Stimulated activated CD4-positive, alpha-beta T cell treated with anti-CD3 and anti-CD28 coated beads, Interleukin-12 subunit alpha, Interleukin-12 subunit beta, amount 100 ng/mL, for 4 hours (primary cell): ENCODE results near the gene DCTD.

Source experiments
- DNase-seq: peaks from one replicate; pipeline ENCODE4 v3.0.0-alpha.2; 2020

Gene DCTD

DNA sequence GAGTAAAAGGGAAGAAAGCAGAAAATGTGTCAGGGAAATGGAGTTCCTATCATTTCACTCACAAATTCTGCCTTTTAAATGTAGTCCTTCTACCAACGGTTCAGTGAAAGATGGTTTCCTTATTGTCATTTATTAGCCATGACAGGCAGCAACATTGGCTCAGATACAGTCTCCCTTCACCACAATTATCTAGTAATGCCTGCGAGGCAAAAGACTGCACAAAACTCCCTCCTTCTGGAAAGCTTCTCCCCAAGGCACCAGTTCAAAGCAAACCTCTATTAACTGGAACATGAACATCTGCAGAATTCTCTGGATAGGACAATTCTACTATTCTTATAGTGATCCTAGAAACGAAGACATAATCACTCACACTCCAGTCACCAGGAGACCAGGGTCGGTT, 28.3 kb downstream of the DCTD start:
- no peak for DNase-seq

DNA sequence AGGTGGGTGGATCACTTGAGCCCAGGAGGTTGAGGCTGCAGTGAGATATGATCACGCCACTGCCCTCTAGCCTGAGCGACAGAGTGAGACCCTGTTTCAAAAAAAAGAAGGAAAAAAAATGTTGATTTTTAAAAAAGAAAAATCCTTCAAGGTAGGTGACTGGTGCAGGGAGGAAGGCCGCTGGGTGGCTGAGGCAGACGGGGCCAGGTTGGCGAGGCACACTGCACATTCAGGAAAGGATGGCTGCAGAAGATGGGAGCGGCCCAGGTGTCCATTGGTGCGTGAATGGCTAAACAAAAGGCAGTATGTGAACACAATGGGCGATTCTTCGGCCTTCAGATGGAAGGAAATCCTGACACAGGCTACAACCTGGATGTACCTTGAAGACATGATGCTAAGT, 30.4 kb downstream of the DCTD start:
- no peak for DNase-seq

DNA sequence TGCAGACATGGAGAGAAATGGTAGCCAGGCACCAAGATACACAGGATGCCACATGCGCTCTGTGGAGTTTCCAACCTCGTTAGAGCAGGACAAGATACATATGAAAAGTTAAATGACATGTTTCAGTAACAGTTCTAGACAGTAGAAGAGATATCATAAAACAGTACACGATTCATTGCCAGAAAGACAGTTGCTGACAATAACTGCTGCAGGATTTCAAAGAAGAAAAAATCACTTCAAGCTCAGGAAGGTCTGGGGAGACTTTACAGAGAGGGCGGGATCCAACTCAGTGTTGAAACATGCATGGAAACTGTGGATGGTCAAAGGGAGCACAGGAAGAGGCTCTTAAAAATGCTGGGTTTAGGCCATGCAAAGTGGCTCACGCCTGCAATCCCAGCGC, 31.0 kb downstream of the DCTD start:
- no peak for DNase-seq

DNA sequence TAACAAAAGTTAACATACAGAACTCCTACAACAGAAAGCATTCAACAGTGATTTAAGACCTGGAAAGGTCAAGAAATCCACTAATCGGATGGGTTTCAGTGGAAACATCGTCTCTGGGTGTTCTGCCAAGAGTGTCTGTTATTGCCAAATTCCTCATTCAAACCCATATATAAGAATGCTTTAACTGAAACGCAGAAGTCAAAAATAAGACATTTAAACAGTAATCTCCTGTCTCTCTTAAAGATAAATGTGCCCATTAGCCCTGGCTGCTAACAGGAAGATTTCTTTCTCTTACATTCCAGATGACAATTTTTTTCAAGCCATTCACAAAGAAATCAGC, 31.5 kb downstream of the DCTD start:
- no peak for DNase-seq

DNA sequence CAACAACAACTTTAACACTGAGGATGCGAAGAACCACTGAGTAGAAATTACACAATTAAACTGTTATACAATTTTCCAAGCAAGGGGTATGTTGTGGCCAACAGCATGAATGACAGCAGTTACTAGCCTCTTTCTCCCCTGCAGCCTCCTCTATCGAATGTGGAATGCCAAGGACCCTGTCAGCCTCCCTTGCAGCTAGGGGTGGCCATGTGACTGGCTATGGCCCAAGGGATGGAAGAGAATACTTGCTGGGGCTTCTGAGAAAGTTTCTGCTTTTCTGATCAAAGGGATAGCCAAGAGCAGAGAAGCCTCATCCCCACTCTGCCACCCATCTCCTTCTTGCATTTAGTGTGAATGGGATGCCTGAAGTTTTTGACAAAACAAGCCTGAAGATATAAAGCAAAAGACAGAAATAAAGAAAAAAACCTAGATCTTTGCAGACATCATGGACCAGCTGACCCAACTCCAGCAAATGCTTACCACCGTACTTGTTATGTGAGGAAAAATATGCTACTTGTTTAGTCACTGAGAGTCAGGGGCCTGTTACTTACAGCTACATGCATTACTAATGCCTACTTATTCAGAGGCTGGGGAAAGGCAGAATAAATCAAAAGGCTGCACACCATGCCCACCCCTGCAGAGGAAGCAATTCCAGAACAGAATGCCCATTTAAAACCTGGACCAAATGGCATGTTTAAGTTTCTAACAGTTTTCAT, 32.0 kb downstream of the DCTD start:
- no peak for DNase-seq

DNA sequence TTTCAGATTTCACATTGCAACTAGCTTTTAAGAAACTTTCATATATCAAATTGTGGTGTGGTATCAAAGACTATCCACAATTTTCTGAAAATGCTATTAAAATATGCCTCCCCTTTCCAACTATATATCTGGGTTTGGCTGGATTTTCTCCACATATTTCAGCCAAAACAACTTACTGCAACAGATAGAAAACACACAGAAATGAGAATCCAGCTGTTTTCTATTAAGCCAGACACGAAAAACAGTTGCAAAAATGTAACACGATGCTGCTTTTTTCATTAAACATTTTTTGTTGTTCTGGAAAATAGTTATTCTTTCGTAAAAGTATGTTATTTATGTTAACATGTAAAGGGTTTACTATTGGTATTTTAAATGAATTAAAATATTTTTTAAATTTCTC, 33.1 kb downstream of the DCTD start:
- no peak for DNase-seq

DNA sequence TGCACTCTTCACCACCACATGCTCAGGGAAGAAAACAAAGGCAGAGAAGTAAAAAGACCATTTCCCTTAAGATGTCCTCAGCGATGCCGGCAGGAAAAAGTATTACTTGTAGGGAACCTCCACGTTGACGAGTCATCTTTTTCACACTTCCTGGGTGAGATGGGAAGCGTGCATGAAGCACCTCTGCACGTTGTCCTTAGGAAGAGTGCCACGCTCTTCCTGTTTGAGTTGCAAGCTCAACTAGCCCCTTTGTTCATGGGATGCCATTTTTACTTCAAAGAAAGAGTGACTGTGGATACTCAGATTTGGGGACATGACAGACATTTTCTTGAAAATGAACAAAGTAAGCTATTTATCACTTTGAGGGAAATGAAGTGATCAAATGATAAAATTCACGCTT, 33.8 kb downstream of the DCTD start:
- no peak for DNase-seq

DNA sequence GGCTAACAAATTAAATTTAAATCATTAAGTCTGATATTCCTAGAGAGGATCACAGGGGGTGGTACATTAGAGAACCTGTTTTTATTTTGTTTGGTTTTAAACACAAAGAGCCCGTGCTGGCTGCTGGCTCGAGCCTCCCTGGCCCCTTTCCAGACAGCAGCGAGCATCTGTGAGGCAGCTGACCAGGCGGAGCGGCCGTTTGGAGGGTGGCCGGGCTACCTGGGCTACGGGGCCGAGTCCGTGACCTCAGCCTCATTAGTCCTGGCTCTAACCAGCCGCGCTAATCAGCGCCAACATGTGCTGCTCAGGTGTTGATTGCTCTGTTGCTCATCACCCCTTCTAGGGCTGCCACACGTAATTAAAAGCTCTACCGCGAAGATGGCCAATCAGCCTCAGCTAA, 35.3 kb downstream of the DCTD start:
- no peak for DNase-seq

DNA sequence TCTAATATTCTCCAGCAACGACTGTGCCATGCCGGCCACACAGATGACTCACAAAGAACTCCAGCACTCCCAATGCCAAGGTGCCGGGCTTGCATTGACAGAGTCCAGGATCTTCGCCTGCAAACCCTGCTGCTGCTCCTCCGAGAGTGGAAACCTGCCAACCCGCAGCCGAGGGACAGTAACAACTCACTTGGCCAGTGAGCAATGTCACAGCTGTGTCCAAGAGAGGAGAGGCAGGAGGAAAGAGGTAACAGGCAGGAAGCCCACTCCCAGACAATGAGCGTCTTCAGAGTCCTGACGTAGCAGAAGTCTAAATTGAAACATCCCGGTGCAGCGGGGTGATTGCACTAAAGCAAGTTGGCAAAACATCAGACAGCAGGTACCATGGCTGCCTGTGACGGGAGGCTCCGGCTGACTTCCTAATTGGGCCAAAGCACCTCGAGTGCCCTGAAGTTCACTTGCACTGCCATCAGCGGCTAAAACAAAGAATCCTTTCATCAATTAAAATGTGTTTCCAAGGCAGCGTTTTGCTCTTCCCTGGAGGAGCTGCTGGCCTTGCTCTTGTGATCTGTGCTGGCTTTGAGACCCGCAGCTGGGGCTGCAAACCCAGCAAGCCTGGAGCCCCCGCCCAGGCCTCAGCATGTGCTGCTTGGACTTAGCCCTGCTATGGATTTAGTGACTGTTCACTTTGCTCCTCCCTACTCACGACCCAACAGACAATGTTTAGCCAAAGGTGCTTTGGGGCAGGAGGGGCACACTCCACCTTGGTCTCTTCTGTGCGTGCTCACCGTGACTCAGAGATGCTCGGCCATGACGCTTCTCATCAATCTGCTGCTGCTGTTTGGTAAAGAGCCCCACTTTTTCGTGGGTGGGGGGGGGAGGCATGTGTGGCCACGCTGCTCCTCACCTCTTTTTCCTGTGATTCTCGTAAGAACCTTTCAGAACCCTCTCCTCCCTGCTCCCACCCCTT, 36.5 kb downstream of the DCTD start:
- DNase-seq = no peak

DNA sequence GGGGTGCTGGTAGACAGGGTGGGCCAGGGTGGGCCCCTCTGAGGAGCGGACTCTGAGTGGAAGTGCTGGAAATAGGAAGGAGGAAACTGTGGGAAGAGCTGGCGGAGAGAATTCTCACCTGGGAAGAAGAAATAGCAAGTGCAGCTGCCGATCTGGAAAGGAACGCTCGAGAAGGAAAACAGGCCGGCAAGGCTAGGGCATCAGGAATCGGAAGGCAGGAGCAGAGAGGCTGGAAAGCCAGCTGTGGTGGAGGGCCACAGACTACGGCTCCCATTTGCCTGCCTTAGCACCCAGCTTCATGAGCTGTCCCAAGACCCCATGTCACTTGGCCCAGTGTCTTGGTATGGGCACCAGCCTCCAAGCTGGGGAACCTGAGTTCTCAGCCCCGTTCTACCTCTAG, 37.3 kb downstream of the DCTD start:
- no peak for DNase-seq

DNA sequence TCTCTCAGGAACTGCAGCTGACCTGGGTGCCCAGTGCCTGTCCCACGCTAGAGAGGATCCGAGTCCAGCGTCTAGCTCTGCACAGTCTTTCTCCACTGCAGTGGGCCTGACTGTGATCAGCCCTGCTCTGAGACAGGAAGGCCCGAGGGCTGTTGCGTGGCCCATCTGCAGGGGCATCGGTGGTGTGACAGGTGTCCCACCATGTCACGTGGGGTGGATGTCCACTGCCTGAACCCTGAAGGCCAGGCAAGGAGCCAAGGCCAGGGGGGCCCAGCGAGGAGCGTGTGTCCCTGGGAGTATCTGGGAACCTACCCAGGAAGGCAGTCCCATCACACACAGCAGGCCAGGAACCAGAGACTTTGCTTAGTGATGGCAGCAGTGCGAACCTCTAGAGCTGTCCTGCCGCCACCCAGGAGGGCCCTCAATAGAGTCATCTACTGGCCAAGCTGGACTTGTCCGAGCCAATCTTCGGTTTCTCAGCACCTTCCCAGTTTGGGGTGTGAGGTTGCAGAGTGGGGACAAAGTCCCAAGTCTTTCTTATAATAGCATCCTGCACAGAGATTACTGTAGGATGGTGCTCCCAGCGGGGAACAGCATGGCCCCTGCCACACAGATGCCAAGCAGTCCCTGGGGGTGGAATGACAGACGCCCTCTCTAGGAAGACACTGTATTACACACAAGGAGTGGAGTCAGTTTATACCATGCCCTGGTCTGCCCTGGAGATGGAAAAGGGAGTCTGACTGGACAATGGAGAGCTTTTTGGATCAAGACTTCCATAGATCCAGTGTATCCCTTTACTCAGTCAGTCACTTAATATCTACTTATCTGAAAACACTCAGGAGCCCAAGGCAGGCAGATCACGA, 38.3 kb downstream of the DCTD start:
- no peak for DNase-seq

DNA sequence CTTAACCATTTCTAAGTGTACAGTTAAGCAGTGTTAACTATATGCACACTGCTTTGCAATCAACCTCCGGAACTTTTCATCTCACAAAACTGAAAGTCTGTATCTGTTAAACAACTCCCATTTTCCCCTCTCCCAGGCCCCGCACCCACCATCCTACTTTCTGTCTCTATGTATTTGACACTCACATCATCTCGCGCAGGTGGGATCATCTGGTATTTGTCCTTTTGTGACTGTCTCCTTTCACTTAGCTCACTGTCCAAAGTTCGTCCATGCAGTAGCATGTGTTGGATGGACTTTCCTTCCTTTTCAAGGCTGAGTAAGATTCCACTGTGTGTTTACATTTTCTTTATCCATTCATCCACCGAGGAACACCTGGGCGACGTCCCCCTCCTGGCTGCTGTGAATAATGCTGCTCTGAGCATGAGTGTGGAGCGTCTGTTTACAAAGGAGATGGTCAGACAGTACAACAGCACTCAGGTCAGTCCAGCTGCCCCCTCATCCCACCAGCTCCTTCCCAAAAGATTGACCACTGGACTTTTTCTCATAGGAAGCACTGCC, 39.8 kb downstream of the DCTD start:
- DNase-seq = no peak

DNA sequence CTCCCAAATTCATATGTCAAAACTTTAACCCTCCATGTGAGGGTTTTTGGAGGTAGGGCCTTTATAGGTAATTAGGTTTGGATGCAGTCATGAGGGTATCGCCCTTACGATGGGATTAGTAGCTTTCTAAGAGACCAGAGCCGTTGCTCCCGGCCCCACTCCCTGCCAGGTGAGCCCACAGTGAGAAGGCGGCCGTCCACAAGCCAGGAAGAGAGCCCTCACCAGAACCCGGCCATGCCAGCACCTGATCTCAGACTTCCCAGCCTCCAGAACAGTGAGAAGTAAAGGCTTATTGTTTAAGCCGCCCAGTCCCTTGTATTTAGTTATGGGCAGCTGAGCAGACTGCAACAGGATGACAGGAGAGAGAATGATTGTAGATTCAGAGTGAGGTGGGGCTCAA, 40.8 kb downstream of the DCTD start:
- DNase-seq = no peak

DNA sequence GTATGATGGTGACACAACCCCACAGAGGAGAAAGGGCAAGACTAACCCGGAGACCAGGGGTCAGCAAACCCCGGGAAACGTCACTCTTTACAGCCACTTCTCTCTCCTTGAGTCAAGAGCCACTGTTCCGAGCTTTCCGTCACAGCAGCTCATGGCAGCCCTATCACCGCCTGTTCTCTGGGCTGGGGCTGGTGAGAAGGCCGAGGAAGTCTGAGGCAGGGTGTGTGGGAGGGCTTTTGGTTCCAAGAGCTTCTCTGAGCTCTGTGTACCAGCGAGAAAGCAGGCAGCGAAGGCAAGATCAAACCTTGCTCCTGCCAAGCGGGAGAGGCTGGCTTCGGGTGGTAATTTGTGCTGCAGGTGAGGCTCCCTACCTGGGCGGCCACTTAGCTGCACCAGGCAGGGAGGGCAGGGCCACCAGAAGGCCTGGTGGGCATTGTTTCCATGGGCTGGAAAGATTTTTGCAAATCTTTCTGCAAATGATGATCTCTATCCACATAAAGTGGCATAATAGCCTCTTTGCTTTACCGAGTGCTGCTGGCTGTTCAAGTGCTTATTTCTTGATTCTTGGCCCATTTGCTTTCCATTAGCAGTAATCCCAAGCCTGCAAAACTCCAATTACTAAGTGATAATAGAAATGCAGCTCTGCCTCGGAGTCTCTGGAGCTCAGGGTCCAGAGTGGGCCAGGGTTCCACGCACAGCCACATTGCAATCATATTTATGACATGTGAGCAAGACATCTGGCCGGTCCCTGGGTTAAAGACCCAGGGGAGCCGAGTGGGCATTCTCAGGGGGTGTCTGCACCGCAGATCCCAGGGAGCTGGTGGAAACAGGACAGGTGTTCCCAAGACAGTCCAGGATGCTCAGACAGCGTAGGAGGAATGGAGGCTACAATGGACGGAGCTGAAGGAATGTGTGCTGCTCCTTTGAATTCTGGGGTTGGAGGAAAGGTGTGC, 41.5 kb downstream of the DCTD start:
- no peak for DNase-seq

DNA sequence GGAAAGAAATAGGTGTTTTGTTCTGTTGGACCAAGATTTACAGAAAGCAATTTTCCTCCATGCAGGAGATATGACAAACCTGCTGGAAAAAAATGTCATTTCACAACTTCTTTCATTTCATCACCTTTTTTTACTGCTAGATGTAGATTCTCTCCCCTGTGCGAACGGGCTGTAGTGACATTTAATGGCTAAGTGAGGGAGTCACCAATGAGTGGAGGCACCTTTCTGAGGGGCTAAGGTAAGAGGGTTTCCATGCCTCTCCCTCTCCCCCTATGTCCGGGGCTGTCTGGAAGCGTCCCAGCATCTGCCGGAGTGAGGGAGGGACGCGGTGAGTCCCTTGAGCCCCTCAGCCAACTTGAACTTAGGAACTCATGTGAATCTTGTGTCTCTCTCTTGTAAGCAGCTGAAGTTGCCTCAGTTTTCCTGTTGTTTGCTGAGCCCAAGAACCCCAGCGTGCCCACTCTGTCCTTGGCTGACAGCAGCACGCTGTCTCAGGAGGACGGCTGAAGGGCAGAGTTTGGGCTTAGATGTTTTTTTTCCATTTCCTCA, 42.3 kb downstream of the DCTD start:
- DNase-seq = no peak

DNA sequence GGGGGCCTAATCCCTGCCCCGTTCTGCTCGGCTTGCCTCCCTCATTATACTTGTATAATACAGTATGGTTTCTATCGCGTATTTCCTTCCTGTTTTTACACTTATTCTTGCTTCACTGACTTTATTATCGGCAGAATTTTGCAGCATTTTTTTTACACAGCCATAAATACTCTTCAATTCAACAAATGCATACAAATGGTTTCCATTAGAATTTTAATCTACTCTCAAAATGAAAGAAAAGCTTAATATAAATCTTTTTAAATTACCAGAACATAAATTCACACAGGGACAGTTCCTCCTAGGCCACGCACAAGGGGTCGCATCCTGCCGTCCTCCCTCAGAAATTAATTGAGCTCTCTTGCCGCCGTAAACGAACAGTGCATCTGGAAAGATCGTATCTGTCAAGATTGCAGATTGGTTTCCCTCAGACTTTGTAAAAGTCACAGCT, 42.9 kb downstream of the DCTD start:
- DNase-seq = no peak

DNA sequence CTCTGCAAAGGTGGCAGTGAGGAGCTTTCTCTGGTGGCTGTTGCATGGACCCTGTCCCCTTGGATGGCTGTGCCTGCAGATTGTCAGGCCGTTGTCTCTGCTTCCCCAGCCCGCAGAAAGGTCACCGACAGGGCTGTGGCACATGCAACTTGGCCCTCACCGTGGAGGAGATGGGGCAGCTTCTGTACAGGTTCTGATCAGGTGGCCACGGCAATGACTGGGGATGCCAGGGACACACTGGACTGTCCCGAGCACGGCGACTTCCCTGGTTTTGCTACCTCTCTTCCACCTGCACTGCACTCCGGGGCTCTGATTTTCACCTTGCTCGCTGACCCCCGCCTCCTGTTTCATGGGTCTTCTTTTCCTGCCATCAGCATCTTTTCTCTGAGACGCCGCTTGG, 43.5 kb downstream of the DCTD start:
- no peak for DNase-seq

DNA sequence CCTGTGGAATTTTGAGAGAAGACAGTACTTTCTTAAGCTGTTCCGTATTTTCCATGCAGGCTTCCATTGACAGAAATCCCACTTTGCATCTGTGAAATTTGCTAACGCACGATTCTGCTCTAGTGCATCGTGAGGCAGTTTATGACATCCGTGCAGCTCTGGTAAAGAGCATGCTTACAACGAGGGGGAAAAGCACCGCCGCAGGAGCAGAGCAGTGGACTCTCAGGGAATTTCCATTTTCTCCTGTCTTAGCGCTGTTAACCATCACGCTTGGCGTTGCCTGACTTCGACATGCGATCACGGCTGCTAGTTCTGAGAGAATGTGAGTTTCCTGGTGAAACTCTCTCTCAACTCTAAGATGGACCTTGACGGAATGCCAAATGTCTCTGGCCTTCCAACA, 43.9 kb downstream of the DCTD start:
- DNase-seq = no peak

DNA sequence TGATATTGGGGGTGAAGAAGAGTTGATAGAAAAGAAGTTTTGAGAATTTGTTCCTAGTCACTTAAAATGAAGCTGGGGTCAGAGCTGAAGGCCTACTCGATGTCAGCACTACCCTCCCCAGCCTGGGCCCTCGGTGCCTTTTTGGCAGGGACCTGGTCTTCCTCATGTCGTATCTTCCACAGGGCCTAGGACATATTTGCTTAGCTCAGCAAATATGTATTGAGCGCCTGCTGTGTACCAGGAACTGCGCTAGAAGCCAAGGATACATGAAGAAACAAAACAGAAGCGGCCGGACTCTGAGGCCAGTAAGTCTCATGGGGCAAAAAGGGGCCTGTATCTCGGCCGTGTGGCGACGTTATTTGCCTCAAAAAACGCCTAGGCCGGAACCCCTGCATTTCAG, 44.3 kb downstream of the DCTD start:
- DNase-seq = no peak

DNA sequence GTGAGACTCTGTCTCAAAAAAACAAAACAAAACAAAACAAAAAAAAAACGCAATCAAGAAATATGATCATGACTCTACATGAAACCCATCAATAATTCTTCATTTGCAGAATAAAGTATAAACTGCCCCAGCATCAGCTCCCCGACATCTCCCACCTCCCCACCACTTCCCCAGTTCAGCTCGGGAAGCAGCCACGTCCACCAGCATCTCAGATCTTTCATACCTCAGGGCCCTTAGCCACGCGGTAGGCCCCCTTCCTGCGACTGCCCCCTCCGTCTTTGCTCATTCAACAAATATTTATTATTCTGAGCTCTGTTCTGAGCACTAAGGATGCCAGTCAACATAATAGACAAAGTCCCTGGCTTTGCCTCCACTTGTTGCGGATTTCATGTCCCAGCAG, 45.6 kb downstream of the DCTD start:
- DNase-seq = no peak

DNA sequence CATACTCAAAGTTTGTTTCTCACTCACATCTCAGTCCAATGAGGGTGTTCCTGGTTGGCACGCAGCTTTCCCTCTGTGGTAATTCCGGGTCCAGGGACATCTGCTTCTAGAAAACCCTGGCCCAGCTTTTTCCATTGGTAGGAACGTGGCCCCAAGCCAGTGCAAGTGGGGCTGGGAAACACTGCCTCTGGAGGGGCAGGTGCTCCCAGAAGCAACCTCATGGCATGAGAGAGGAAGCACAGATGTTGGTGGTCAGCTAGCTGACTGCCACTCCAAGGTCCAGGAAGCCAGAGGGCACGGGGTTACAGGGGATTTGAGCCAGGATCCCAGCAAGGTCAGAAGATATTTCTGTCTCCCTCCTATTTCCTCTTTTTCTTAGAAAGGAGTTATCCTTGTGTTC, 47.5 kb downstream of the DCTD start:
- DNase-seq = no peak

DNA sequence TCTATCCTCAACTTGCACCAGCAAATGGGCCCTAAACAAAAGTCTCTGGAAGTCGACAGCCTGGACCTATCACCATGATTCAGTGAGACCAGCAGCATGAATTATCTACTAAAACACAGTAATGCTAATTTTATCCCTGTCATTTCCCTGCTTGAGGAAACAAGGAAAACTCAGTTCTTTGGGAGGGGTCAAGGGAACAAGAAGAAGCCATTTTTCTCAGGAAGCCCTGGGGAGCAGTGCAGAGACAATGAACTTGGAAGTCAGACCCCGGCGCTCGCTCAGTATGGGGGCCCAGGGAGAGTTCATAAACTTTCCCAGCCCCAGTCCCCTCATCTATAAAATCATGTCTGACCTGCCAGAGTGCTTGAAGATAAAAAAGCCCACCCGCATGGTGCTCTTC, 50.4 kb downstream of the DCTD start:
- DNase-seq = no peak
